HG03135 (cell line): ENCODE measurements around the gene APOB.

Experiments
- ATAC-seq: cut with Tn5 transposase; IDR thresholded peaks from one replicate; pipeline ENCODE4 v1.9.1; 2021; ENCODE audit warnings: mild to moderate bottlenecking, moderate library complexity; ENCODE audit not compliant: unreplicated experiment

The APOB gene

DNA sequence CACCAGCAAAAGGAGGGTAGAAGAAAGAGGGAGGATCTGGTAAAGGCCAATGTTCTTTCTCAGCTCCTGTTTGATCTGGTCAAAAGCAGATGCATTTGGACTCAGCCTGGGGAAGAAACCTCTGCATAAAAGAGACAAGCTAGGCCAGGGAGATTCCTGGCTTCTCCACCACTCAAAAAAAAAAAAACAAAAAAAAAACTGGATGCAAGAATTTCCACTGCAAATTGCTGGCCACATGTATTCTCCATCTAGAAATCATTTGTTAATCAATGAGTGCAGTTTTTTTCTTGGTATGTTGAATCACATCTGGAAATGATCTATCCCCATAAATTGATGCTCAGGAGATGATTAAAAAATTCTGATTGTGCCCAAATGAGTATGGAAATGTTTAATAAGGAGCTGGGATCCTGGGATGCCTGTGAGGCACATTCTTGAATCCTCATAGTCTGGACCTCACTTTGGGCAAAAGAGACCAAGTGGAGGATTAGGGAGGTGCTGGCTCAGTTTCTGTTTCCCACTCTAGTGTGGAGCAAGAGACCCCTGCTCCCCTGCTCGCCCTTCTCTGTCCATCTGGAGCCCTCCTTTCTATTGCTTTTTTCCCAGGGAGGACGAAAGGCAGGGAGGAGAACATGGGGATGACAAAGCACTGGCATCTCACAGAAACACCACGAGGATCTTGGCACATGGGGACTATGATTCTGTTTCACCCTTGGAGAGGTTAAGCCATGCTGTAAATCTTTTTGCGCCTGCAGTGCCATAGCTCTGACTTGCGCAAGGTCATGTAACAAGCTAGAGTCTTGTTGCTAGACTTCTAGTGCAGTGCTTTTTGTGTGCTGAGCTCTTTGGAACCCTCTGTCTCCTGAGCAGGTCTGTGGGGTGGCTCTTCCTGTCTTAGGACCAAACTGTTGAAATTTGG lies 57.6 kb downstream of the APOB start:
- ATAC-seq: no peak

DNA sequence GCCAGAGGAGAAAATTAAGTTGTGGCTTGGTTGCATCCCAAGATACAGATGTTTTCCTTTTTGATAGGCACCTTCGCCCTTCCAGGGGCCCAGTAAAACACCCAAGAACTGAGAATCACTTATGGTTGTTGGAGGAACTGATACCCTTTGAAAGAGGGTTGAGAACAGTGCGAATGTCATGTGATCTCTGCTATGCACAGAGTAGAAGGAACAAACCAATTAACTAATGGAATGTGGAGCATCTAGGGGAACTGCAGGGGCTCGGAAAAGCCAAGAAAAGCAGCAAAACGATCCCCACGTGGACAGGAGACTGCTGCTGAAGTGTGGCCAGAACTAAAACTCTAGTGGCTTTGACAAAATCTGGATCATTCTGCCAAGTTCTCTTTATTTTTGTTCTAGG lies 58.8 kb downstream of the APOB start:
- no peak for ATAC-seq

DNA sequence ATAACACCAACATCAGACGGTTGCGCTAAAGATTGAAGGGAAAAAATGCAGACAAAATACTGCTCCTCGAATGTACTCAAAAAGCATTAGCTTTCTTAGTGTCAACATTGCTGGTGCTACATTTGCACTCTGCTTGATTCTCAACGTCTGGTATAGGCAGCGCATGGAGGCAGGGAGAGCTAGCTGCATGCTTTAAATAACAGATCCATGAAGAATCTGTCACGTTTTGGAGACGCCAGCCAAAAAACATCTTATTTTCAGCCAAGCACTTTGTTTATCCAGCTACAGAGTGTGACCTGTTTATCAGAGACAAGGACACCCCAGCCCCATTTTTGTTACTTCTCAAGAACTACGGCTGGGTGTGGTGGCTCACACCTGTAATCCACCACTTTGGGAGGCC lies 59.5 kb downstream of the APOB start:
- no peak for ATAC-seq

DNA sequence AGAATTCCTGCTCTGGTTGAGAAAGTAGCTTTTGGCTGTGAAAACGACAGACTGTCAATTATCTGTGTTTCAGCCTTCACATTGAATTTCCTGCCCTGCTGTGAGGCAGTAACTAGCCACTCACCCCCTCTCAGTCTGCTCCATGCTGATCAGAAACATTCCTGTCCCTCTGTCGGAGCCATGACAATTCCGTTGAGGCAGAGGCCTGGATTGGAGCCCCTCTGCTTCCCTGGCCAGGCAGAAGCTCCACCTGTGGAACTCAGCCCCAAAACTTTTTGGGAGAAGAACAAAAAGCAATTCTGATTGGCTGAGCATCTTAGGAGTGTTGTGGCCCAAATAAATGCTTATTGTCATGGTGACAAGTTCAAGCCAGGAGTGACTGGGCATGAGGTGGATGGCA lies 60.0 kb downstream of the APOB start:
- ATAC-seq: no peak

DNA sequence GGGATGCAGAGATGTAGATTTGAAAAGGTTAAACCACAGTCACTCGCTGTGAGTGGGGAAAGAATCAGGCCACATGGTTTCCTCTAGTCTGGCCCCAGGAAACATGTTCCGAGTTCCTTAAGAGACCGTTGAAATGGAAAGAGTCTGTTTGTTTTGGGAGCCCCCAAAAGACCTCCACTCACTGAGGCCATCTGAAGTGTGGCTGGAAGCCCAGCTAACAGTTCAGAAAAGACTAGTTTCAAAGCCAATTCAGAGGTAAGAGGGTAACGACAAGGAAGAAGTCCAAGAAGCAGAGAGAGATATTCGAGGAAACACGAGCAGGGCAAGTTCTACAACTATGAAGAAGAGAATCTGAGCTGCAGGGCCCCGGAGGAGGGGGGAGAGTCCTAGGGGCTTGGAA lies 61.0 kb downstream of the APOB start:
- no peak for ATAC-seq

DNA sequence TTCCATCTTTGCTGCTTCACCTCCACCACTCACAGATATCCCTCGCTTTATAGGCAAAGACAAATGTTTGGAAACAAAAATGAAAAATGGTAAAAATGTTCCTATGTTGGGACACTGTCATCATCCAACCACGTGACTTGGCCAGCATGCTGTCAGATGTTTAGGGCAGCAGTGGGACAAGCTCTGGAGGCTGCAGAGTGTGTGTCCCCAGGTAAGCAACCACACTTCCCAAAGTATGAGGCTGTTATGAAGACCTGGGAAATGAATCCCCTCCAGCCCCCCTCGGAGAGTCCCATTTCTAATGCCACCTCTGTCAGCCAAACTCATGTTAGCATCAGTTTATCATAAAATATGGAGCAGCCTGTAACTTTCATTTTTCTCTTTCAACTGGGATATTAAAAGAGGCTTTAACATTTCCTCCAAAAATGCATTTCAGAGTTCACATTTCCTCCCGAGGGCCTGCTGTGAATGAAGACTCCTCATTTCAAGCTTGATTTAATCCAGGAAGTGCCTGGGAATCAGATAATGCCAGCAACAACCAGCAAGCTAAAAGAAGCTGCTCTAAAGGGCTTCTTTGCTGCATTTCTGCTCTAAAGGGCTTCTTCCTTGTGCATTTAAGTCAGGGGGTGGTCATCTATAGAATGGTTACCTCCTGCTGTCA lies 66.2 kb downstream of the APOB start:
- ATAC-seq: no peak

DNA sequence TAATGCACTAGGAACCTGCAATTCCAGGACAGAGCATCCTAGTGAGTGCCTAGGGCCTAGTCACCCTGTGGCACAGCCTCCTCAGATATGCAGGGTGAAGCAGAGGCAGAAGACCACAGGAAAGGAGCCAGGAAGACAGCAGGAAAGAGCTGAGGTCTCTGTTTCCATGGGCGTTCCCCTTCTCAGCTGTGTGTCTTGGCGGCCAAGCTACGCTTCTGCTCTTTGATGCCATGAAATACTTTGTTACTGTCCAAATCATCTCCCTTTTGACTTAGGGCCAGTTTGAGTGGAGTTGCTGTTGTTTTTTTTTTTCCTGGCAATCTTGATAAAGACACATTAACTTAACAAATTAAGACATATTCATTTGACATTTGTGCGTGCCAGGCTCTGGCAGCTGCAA lies 67.3 kb downstream of the APOB start:
- no peak for ATAC-seq

DNA sequence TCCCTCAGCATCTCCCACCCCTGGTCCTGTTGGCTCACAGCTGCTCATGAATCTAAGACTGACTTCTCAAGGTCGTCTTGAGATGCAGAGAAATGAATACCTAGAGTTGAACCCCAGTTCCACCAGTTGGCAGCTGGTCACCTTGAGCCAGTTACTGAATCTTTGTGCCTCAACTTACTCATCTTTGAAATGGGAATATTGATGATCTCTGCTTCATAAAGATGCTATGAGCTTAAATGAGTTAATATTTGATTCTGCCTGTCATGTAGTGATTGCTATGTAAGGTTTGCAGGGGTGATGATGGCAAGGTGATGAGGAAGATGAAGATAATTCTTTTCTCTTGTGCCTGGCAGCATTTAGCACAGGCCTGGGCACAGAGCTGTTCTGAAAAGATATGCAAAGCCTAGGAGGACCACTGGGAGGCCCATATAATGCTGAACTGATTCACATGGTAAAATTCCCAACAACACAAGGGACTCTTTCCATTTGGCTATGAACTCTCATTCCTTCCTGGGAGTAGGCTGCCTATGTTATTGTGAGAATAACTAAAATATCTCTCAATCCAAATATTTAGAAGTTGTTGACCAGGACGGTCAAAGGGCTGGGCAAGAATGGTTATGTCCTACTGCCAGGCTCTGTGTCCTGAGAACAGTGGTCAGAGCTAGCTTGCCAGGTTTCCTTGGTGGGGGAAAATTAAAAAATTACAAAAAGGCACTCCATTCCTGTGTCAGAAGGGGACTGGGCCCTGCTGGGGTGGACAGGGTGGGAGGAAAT lies 70.9 kb downstream of the APOB start:
- ATAC-seq: no peak

DNA sequence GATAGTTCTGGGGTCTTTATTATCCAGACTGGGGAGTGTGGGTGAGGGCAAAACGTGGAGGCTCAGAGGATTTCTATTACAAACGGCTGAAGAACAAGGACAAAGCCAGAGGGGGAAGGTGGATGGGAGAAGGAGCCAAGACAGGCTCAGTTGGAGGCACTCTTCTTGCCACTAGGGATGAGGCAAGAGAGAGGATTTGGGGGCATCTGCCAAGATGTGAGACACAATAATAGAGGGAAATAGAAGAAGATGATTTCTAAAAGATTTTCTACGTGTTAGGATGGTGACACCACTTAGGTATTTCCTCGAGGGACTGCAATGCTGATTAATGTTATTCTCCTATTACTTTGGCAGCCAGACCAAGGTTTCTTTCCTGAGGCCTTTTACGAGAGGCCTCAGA lies 71.8 kb downstream of the APOB start:
- no peak for ATAC-seq

DNA sequence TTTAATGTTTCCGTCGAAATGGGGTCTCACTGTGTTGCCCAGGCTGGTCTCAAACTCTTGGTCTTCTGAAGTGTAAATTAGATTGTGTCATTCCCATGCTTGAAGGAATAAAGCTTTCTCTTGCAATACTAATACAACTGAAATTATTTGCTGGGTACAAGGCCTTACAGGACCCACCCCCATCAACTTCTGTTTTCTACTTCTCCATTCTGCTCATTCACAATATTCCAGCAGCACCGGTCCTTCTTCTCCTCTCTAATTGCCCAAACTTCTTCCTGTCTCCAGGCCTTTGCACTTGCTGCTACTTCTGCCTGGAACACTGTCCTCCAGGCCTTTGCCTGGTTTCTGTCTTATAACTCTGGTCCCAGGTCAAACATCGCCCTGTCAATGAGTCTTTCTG lies 73.8 kb downstream of the APOB start:
- no peak for ATAC-seq

DNA sequence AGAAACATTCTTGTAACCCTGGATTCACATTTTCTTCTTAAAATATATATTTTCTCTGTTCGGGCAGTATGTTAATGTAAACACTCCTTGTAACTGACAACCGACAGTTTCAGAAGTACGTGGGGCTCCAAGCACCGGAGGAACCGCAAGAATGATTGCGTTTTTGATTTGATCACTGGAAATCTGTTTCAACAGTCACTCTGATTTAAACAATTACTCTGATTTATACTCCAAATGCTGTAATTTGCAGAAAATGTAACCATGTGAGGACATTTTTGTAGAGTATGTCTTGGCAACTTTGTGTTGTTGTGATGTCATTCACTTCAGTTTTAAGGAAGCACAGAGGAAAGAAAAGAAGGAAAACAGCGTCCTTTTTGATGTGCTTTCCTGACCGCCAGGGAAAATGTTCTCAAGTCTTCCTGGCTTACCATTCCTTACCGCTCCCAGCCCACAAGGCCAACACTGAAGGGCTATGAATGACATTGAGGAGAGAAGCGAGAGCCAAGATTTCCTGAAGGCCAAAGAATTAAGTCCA lies 77.7 kb downstream of the APOB start:
- ATAC-seq: no peak

DNA sequence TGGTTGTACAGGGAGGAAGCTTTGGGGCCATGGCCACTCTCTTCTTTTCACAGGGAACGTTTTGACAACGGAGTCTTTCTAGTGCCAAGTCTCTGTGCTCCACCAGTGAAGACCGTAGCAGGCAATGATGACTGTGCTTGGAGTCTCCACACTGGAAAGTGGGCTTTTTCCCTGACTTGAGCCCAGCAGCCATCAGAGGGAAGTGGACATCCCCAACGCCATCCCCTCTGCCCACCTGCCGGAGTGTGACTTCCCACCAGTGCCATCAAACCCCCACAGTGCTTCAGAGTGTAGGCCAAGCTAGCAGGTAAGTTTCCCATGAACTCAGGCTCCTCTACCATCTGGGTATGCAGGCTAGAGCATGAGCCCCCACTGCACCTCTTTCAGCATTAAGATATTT lies 78.7 kb downstream of the APOB start:
- no peak for ATAC-seq

DNA sequence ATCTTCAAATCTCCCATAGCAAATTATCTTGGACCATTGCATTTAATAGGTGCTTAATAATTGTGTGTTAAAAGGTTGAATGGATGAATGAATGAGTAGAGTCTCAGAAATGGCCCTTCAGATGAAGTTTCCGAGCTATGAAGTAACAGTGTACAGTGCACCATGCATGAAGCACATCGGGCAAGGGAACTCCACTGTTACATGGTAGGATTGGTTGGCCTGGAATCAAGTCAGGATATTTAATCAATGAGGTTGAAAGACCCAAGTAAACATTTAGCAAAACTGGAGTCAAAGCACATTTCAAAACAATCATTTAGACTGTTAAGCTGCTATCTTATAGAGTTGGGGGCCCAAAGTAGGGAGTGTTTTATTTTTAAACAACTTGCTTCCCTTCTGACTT lies 80.0 kb downstream of the APOB start:
- ATAC-seq: no peak

DNA sequence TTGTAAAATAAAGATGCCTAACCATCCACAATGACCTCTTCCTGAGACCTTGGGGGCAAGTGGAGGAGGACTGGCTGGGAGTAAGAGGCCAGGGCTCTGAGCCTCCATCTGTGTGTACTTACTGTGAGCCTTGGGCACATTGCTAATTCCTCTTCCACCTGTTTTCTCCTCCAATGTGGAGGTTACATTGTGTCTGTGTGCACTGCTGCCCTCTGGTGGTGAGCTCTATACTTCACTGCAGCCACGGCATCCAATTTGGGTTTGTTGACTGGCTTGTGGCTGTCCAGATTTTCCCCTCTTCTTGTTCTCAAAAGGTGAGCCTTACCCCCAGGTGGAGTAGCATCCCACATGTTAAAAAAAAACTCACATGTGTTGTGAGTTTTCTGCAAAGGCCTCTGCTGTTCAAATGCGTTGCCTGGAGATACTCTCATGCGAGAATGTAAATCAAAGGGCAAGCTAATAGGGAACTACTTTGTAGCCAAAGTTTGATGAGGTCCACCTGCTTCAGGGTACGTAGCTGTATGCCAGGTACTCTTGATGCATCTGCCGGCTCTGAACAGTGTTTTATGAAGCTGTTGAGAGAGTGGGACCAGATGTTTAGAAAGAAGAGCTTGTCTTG lies 80.8 kb downstream of the APOB start:
- peak; percentile 75 for ATAC-seq

DNA sequence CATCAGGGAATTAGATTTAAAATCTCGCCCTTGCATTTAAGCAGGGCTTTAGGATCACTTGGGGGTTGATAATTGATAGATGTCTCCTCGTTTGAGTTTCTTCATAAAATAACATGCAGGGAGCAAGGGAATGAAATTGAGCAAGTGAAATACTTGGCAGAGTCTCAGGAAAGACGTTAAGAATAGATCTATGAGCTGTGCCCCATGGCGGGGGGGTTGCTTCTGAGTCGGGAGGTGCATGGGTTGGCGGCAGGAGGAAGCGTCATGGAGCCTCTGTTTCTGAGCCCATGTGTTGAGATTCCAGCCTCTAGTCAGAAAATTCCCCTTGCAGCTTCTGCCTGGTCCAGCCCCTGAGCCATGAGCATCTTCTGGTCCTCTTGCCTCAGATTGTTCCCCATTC lies 82.0 kb downstream of the APOB start:
- no peak for ATAC-seq

DNA sequence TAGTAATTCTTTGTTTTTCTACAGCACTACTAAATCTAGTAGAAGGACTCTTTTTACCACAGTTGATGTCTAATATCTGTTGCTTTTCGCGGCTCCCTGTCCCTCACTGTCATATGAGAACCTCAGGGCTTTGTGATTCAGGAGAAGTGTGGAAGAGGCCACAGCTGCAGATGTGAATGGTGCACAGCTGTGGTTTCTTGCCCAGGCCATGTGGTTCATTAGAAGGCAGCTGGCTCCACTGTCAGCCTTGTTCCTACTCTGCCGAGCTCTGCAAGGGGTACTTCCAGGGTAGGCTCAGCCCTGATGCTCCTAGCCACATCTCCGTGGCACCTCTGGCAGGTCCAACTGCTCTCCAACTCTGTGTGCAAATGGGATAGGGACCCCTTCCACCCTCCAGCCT lies 83.9 kb downstream of the APOB start:
- ATAC-seq: no peak

DNA sequence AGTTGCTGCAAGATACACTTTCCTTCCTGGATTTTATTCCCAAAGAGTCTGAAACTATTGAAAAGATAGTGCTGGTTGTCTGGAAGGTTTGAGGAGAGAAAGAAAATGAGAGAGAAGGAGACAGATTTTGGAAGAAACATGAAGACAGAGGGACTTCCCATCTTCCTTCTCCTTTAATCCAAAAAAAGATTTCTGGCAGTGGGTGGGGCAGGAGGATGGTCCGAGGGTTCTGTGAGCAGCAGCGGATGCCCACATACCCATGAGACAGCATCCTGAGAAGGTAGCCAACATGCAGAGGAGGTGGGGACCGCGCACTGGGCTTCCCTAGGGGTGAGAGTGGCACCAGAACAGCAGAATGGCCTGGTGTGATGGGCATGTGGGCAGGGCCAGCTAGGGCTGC lies 84.6 kb downstream of the APOB start:
- ATAC-seq: no peak

DNA sequence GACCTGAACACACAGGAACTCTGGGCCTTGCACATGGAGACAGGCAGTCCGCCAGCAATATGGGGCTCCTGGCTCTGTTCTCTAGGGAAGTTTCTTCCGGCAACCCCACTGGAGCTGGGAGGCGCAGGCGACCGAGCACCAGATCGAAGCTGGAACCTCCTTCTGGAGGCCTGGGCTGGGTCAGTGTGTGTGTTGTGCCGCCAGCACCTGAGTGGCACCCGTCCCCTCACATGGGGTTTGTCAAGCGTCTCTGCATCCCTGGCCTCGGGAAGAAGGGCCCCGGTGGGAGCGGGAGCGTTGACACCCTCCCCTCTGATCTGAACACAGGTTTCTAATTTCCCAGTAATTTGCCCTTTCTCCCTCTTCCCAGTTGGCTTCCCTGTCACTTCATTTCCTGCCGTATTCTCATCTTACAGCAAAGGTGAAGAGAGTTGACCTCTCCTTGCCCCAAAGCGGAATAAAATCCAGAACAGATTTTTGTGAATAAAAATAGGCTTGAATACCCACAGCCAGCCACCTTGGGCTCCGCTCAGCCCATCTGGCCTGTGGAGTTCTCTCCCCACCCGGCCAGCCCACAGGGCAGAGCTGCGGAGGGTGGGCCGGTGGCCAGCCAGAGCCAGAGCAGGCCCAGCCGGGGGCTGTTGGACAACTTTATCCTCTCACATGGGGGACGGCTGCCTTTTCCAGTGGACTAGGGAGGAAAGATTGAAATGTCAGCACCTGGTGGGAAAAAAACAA lies 85.9 kb downstream of the APOB start:
- no peak for ATAC-seq

DNA sequence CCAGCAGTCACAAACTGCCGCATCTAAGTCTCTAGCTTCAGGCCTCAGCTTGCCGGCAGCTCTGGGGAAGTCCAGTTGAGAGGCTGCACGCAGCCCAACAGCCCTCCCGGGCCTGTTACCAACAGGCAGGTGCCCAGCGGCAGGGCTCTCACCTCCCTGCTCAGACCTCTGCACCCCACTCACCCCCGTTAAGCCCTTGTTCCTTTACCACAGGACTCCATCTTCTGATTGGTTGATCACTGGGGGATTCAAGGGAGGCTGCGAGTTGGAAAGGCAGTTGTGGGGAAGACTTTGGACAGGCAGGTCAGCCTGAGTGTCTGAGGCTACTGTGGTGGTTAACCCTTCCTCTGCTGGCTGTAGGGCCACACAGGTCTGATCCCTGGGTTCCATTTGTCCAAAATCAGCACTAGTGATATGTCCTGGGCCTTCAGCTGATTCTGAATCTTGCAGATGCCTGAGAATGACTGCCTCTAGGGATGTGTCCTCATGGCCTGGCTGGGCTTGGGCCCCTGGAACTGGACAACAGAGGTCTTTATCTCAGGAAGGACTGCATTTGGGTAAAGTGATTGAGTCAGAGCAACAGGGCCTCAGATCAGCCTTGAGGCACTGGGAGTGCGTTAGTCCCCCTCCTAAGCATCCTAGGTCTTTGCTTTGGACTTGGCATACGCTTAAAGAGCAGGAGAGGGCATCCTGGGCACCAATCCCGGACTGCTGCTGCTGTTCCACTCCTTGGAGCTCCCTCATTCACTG lies 88.4 kb downstream of the APOB start:
- ATAC-seq: no peak
